ENCODE measurements around the gene IRX5. TPM values are rescaled to one million over a fixed set of nuclear protein-coding genes. Genes with fewer than 3 reads are reported as not detected.
A peak's percentile ranks its signal among the peaks of the same experiment; 100 is the strongest.

IRX5 gene
- total RNA-seq, 1 experiment from 2014 or later: 6.7 TPM

DNA sequence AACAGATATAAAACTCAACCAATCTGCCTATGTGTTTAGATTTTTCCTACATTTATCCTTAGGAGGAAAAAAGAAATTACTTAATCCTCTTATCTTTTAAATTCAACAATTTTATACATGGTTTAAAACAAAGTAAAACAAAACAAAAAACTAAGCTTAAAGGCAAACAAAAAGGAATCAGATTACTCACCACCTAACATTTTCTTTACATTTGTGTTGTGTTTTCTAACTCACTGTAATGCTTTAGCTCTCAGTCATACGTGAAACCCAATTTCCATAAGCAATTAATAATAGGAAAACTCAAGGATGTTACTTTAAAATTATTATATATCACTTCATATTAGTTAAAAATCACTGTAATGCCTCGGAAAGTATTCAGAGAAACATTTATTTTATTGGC, 6.7 kb upstream of the IRX5 start:
- Histone ChIP-seq H3K27ac (no peak overlapping the region), H3K36me3 (peaks cover 8% of the 10 kb centered on the region), H3K4me3 (no peak overlapping the region), H3K4me1 (replicated peaks) (peaks cover 21% of the 10 kb centered on the region), H3K27me3 (replicated peaks) (no peaks in the 10 kb centered on the region), H3K9me3 (replicated peaks) (no peaks in the 10 kb centered on the region)
- no peak for DNase-seq (ENCODE audit: low read depth in 1 of 2, low spot score in 2 of 2)

DNA sequence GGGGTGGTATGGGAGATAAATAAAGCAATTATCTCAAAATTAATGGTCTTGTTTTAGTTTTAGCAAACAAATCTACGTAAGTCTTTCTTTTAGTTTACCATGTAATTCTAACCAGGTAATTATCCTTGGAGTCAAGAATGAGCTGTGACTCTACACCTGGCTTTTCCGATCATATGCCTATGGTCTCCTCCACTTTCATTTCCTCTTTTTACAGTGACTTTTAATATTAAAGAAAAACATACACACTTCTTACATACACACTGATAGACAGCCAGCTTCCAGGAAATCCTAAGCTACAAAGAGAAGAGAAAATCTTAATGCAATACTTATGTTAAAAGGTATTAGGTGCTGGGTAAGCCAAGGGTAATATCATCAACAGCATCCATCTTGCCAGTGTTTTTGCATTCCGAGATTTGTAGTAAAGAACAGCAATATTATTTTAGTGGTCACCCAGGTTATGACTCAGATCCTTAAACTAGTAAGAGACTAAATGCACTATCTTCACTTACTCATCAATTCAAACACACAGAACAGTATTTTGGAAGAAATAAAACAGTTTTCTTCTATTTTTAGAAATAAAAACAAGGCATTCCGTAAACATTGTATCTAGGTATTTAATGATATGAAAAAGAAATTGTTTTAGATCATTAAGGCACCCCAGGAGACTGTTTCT, 4.4 kb upstream of the IRX5 start:
- Histone ChIP-seq H3K36me3 (peaks cover 9% of the 10 kb centered on the region), H3K9me3 (replicated peaks) (no peaks in the 10 kb centered on the region), H3K4me1 (replicated peaks) (peaks cover 18% of the 10 kb centered on the region), H3K27me3 (replicated peaks) (no peaks in the 10 kb centered on the region), H3K27ac (0 out of 2 replicates have a peak overlapping the region, but pooled peaks have one; percentile 17), H3K4me3 (no peak overlapping the region)
- DNase-seq (ENCODE audit: low read depth in 1 of 2, low spot score in 2 of 2): peak in 1 of 2 experiments; percentile 39

DNA sequence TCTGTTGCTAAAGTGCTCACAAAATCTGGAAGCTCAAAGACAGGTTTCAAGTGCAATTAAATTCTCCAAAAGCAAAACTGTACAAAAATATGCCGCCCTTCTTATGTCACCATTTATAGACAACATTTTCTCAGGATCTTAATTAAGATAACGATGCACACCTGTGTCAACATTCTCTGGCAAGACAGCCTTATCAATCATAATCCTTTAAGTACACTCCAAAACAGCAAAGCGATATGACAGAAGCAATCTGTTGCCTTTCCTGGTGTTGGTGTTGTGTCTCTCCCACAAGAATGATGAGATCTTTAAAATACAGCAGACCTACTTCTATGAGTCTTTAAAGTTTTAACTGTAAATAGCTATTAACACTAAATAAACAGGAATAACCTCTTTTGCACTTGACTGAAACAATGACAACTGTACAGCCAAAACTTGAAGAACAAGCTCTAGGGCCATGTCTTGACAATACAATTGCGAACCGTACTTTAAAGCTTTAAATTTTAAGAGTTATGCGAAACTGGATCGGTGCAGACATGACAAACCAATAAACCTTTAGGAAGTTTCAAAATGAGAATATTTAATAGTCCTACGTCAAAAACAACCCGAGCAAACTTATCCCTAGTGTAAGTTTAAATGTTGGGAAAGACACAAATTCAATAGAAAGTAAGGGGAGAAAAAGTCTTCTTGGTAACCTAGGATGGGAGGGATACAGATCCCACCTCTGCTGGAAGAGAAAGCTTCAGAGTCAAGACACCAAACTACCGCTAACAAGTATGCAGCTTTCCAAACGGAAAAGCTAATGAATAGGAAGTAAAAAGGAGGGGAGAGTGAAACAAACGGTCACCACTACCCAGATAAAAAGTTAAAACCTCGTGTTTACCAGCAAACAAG, 3.3 kb upstream of the IRX5 start:
- Histone ChIP-seq H3K27me3 (replicated peaks) (no peaks in the 10 kb centered on the region), H3K4me1 (replicated peaks) (peaks cover 23% of the 10 kb centered on the region), H3K27ac (peak overlapping the region; percentile 100), H3K4me3 (peak overlapping the region; percentile 98), H3K36me3 (peaks cover 12% of the 10 kb centered on the region), H3K9me3 (replicated peaks) (no peaks in the 10 kb centered on the region)
- peak in 1 of 2 experiments; percentile 2 for DNase-seq (ENCODE audit: low read depth in 1 of 2, low spot score in 2 of 2)

DNA sequence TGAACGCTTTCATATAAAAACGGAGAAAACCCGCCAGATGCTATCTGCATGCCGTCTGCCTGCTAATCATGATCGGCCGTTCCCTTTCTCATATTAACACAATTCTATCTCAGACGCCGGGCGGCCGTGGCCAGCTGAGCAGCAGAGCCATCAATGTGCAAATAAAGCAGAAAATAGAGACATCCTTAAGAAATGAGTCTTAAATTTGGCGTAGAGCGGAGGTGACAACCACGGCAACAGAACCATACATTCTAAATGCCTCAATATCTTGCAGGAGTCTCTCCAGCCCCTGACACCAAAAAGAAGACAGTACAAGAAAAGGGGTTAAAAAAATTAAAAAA, 2.7 kb upstream of the IRX5 start:
- peak in 1 of 2 experiments; percentile 64 for DNase-seq (ENCODE audit: low read depth in 1 of 2, low spot score in 2 of 2)
- peak overlapping the region; percentile 100 for H3K27ac ChIP-seq
- no peaks in the 10 kb centered on the region for H3K9me3 ChIP-seq (replicated peaks)
- peak overlapping the region; percentile 98 for H3K4me3 ChIP-seq
- H3K27me3 ChIP-seq (replicated peaks): no peaks in the 10 kb centered on the region
- H3K36me3 ChIP-seq: peaks cover 16% of the 10 kb centered on the region
- H3K4me1 ChIP-seq (replicated peaks): peaks cover 23% of the 10 kb centered on the region

DNA sequence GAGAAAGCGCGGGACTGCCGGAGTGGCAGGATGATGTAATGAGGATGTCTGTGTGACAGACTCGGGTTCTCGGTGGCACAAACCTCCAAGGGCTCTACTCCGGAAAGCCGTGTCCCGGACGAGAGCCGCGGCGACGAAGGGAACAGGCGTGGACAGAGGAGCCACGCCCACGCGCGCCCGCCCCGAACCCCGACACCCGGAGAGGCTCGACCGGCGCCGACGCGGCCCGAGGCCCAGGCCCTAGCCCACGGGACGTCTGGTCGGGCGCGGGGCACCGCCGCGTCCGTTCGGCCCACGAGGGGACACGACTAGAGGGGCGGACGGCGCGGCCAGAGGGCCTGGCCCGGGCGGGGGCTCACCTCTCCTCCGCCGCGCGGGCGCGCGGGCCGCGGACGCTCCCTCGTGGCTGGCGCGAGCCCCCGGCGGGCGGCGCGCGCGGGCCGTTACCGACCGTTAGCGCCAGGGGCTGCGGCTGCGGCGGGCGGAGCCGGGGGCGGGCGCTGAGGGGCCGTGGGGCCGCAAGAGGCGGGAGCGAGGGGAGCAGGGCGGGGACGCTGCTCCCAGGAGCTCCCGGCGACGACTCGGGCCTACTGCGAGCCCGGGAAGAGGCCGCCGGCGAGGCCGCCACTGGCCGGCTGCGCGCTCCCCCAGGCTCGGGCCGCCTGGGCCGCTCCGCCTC, 2.1 kb upstream of the IRX5 start:
- DNase-seq (ENCODE audit: low read depth in 1 of 2, low spot score in 2 of 2): peak; percentile 70 to 79
- Histone ChIP-seq H3K36me3 (peaks cover 19% of the 10 kb centered on the region), H3K27ac (peak overlapping the region; percentile 100), H3K4me1 (replicated peaks) (peaks cover 23% of the 10 kb centered on the region), H3K9me3 (replicated peaks) (no peaks in the 10 kb centered on the region), H3K4me3 (peak overlapping the region; percentile 98), H3K27me3 (replicated peaks) (no peaks in the 10 kb centered on the region)

DNA sequence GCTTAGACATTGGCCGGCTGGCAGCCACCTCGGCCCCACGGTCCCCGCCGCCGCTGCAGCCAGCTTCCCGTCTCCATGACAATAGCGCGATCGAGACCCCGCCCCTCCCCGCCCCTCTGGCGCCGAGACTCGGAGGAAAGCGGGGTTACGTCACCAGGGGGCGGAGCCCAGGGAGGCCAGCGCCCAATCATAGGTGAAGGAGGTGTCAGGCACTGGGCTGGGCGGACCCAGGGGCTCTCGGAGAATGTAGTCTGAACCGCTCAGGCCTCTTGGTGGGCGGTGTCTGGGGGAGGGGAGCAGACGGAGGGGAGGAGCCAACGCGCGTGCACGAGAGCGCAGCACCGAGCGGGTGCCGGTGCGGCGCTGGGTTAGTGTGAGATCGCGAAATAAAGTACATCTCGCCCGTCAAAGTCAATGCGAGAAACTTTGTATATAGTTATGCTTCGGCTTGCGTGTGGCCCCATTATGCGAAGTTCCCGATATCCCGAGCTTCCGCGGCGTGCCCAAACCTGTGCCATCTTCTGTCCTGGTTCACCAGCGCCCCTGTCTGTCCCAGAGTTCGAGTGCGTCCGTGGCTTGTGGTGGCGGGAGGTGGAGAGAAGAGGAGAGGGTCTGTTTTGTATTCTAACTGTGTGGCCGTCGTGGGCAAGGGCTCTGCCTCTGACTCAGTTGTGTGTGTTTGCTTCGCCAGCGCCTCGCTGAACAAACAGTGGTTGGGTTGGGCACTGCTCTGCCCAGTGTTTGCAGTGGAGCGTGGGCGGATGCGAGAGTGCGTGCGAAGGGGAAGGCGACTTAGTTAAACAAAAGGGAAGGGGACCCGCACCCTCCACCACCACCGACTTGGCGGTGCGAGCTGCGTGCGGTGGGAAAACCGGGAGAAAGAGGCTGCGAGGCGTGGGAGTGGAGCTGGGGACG, 1.3 kb upstream of the IRX5 start:
- peak; percentile 100 for DNase-seq (ENCODE audit: low read depth in 1 of 2, low spot score in 2 of 2)
- Histone ChIP-seq H3K4me3 (peak overlapping the region; percentile 98), H3K27ac (peak overlapping the region; percentile 100), H3K27me3 (replicated peaks) (no peaks in the 10 kb centered on the region), H3K4me1 (replicated peaks) (peaks cover 23% of the 10 kb centered on the region), H3K36me3 (peaks cover 25% of the 10 kb centered on the region), H3K9me3 (replicated peaks) (no peaks in the 10 kb centered on the region)

DNA sequence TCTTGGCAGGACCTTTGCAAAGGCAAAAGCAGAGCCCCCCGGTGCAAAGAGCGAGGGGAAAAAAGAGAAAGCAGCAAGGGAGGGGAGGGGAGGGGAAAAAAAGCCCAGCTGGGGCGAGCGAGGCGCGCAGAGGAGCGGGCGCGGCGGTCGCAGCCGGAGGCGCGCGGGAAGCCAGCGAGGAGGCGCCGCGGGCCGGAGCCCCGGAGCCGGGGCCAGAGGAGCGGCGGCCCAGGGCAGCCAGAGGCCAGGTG, 129 bp downstream of the IRX5 start:
- Histone ChIP-seq H3K27me3 (replicated peaks) (no peaks in the 10 kb centered on the region), H3K4me3 (peak overlapping the region; percentile 98), H3K27ac (peak overlapping the region; percentile 70), H3K4me1 (replicated peaks) (peaks cover 23% of the 10 kb centered on the region), H3K36me3 (peaks cover 29% of the 10 kb centered on the region), H3K9me3 (replicated peaks) (no peaks in the 10 kb centered on the region)
- no peak for DNase-seq (ENCODE audit: low read depth in 1 of 2, low spot score in 2 of 2)

DNA sequence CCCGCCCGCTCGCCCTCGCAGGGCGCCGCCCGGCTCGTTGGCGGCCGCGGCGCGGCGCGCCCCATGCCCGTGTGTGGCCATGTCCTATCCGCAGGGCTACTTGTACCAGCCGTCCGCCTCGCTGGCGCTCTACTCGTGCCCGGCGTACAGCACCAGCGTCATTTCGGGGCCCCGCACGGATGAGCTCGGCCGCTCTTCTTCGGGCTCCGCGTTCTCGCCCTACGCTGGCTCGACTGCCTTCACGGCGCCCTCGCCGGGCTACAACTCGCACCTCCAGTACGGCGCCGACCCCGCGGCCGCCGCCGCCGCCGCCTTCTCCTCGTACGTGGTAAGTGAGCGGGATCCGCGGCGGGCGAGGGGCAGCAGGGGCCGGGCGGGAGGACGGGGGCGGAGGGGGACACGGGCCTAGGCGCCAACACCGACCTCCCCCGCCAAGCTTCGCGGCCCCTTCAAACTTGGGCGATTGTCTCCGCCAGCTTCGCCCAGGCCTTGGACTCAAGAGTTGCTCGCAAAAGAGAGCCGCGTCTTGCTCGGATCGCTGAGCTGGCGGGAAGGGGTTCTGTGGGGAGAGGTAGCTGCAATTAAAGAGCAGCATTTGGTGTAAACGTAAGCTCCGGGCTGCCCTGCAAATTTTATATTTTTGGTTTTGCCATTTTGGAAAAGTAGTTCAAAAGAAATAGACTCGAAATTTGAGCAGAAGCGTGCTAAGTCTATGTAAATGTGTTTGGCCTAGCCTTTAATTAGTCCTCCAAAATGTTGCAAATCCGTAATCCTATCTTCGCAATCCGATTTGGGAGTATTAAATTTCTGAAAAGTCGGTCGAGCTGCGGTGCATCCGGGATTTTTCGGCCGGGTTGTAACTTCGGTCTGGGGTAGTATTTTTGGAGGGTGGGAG, 702 bp downstream of the IRX5 start:
- Histone ChIP-seq H3K9me3 (replicated peaks) (no peaks in the 10 kb centered on the region), H3K4me3 (peak overlapping the region; percentile 98), H3K4me1 (replicated peaks) (peaks cover 18% of the 10 kb centered on the region), H3K27me3 (replicated peaks) (no peaks in the 10 kb centered on the region), H3K36me3 (peaks cover 29% of the 10 kb centered on the region), H3K27ac (peak overlapping the region; percentile 70)
- DNase-seq (ENCODE audit: low read depth in 1 of 2, low spot score in 2 of 2): peak in 1 of 2 experiments; percentile 7

DNA sequence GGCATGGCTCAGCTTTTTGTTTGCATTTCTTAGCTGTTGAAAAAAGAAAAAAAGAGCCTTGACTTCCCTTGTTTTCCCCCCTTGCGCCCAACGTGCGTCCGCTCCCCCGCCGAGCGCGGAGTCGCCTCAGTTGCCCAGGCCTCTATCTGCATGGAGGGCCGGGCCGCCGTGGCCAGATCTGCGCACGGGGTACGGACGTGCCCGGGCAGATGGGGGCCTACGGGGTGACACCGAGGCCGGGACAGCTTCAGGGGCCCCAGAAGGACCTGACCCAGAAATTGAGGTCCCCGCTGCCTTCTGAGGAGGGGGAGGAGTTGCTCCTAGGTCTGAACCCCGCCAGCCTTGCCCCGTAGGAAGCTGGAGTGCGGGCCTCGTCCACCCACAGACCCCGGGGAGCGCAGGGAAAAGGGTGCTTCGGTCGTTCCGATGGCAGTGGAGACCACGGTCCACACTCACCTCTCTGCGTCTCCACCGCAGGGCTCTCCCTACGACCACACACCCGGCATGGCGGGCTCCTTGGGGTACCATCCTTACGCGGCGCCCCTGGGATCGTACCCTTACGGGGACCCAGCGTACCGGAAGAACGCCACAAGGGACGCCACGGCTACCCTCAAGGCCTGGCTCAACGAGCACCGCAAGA, 1.5 kb downstream of the IRX5 start:
- peak overlapping the region; percentile 98 for H3K4me3 ChIP-seq

DNA sequence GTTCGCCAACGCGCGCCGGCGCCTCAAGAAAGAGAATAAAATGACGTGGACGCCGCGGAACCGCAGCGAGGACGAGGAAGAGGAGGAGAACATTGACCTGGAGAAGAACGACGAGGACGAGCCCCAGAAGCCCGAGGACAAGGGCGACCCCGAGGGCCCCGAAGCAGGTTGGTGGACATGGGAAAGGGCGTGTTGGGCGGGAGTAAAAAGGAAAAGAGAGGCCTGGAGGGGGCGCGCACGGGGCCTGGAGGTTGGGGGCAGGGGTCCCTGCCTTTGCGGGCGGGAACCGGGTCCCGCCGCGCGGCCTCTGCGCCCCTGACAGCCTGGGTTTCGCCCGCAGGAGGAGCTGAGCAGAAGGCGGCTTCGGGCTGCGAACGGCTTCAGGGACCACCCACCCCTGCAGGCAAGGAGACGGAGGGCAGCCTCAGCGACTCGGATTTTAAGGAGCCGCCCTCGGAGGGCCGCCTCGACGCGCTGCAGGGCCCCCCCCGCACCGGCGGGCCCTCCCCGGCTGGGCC, 2.1 kb downstream of the IRX5 start:
- H3K27ac ChIP-seq: no peak overlapping the region
- no peak for DNase-seq (ENCODE audit: low read depth in 1 of 2, low spot score in 2 of 2)
- H3K4me1 ChIP-seq (replicated peaks): peaks cover 8% of the 10 kb centered on the region
- H3K9me3 ChIP-seq (replicated peaks): no peaks in the 10 kb centered on the region
- no peak overlapping the region for H3K4me3 ChIP-seq
- peaks cover 29% of the 10 kb centered on the region for H3K36me3 ChIP-seq
- no peaks in the 10 kb centered on the region for H3K27me3 ChIP-seq (replicated peaks)

More for the DNA sequence above, 1.5 kb downstream of the IRX5 start:
- DNase-seq (ENCODE audit: low read depth in 1 of 2, low spot score in 2 of 2): no peak
- H3K9me3 ChIP-seq (replicated peaks): no peaks in the 10 kb centered on the region
- H3K27ac ChIP-seq: no peak overlapping the region
- peaks cover 29% of the 10 kb centered on the region for H3K36me3 ChIP-seq
- peaks cover 10% of the 10 kb centered on the region for H3K4me1 ChIP-seq (replicated peaks)
- H3K27me3 ChIP-seq (replicated peaks): no peaks in the 10 kb centered on the region

DNA sequence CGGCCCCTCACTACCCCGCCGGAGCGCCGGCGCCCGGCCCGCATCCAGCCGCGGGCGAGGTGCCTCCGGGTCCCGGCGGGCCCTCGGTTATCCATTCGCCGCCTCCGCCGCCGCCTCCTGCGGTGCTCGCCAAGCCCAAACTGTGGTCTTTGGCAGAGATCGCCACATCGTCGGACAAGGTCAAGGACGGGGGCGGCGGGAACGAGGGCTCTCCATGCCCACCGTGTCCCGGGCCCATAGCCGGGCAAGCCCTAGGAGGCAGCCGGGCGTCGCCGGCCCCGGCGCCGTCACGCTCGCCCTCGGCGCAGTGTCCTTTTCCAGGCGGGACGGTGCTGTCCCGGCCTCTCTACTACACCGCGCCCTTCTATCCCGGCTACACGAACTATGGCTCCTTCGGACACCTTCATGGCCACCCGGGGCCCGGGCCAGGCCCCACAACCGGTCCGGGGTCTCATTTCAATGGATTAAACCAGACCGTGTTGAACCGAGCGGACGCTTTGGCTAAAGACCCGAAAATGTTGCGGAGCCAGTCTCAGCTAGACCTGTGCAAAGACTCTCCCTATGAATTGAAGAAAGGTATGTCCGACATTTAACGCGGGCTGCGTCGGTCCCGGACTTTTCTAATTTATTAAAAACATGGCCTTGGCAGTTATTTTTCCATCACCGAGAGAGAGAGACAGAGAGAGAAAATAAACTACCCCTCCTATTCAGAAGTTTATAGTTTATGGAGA, 2.8 kb downstream of the IRX5 start:
- peaks cover 8% of the 10 kb centered on the region for H3K4me1 ChIP-seq (replicated peaks)
- DNase-seq (ENCODE audit: low read depth in 1 of 2, low spot score in 2 of 2): no peak
- no peak overlapping the region for H3K27ac ChIP-seq
- H3K9me3 ChIP-seq (replicated peaks): no peaks in the 10 kb centered on the region
- no peak overlapping the region for H3K4me3 ChIP-seq
- H3K27me3 ChIP-seq (replicated peaks): no peaks in the 10 kb centered on the region
- peaks cover 27% of the 10 kb centered on the region for H3K36me3 ChIP-seq
